ENCODE measurements around the gene LTBP4. TPM values are rescaled to one million over a fixed set of nuclear protein-coding genes. Genes with fewer than 3 reads are reported as not detected.
"Not testable (repeated sequence)": the region's sequence is repeated elsewhere in the genome, so short reads cannot be mapped to it uniquely, and the experiment has no call there.

The LTBP4 gene
- total and polyA plus RNA-seq, 4 donors, result 140 to 768 (median 506) TPM

- ATAC-seq (ENCODE audit: low FRiP score); intact Hi-C loops (cut with DNase I); H3K9me3 ChIP-seq (ENCODE audit: control insufficient read depth, low read length); H3K27ac ChIP-seq (ENCODE audit: low read depth in 1 of 2, low read length in 2 of 2); DNase-seq; H3K4me3 ChIP-seq (ENCODE audit: low read length in 2 of 2); H3K27me3 ChIP-seq (ENCODE audit: control insufficient read depth in 1 of 2, insufficient read depth in 2 of 2, low read length in 1 of 2); H3K4me1 ChIP-seq (ENCODE audit: control insufficient read depth in 1 of 2, insufficient read depth in 2 of 2, low read length in 2 of 2): not testable (repeated sequence)
- H3K36me3 ChIP-seq (ENCODE audit: control insufficient read depth in 1 of 2, insufficient read depth in 2 of 2, low read length in 1 of 2), result peaks cover 0 to 11% of the 10 kb centered on the region in 2 donors
- WGBS, 2 donors, result 90 to 92% methylated on average over 14 of the region's 14 CpGs
Observed at GRCh38 chr19:40624369-40625153, 23.4 kb downstream of the LTBP4 start.

GRCh38 chr19:40625406-40626120, 24.4 kb downstream of the LTBP4 start:
- Histone ChIP-seq H3K4me3 (ENCODE audit: low read length in 2 of 2) (no peak overlapping the region), H3K9me3 (ENCODE audit: control insufficient read depth, low read length) (no peaks in the 10 kb centered on the region), H3K36me3 (ENCODE audit: control insufficient read depth in 1 of 2, insufficient read depth in 2 of 2, low read length in 1 of 2) (peaks cover 0 to 11% of the 10 kb centered on the region in 2 donors), H3K4me1 (ENCODE audit: control insufficient read depth in 1 of 2, insufficient read depth in 2 of 2, low read length in 2 of 2) (no peaks in the 10 kb centered on the region), H3K27ac (ENCODE audit: low read depth in 1 of 2, low read length in 2 of 2) (no peak overlapping the region), H3K27me3 (ENCODE audit: control insufficient read depth in 1 of 2, insufficient read depth in 2 of 2, low read length in 1 of 2) (no peaks in the 10 kb centered on the region)
- no peak for ATAC-seq (ENCODE audit: low FRiP score)
- intact Hi-C loops (cut with DNase I), result no loop called here
- WGBS, 2 donors, result 72 to 83% methylated on average over 7 of the region's 7 CpGs
- no peak for DNase-seq

GRCh38 chr19:40626918-40627317, 25.7 kb downstream of the LTBP4 start:
- no peak overlapping the region for H3K27ac ChIP-seq (ENCODE audit: low read depth in 1 of 2, low read length in 2 of 2)
- H3K9me3 ChIP-seq (ENCODE audit: control insufficient read depth, low read length), result no peaks in the 10 kb centered on the region
- WGBS, 2 donors, result 90% methylated on average over 24 of the region's 24 CpGs
- H3K36me3 ChIP-seq (ENCODE audit: control insufficient read depth in 1 of 2, insufficient read depth in 2 of 2, low read length in 1 of 2), result peaks cover 0 to 11% of the 10 kb centered on the region in 2 donors
- no peak for DNase-seq
- no peak for ATAC-seq (ENCODE audit: low FRiP score)
- H3K4me3 ChIP-seq (ENCODE audit: low read length in 2 of 2), result no peak overlapping the region
- intact Hi-C loops (cut with DNase I), result no loop called here
- no peaks in the 10 kb centered on the region for H3K27me3 ChIP-seq (ENCODE audit: control insufficient read depth in 1 of 2, insufficient read depth in 2 of 2, low read length in 1 of 2)
- no peaks in the 10 kb centered on the region for H3K4me1 ChIP-seq (ENCODE audit: control insufficient read depth in 1 of 2, insufficient read depth in 2 of 2, low read length in 2 of 2)

- intact Hi-C loops (cut with DNase I), result no loop called here
- Histone ChIP-seq H3K4me3 (ENCODE audit: low read length in 2 of 2) (no peak overlapping the region), H3K36me3 (ENCODE audit: control insufficient read depth in 1 of 2, insufficient read depth in 2 of 2, low read length in 1 of 2) (peaks cover 0 to 5% of the 10 kb centered on the region in 2 donors), H3K4me1 (ENCODE audit: control insufficient read depth in 1 of 2, insufficient read depth in 2 of 2, low read length in 2 of 2) (no peaks in the 10 kb centered on the region), H3K27ac (ENCODE audit: low read depth in 1 of 2, low read length in 2 of 2) (no peak overlapping the region), H3K27me3 (ENCODE audit: control insufficient read depth in 1 of 2, insufficient read depth in 2 of 2, low read length in 1 of 2) (no peaks in the 10 kb centered on the region), H3K9me3 (ENCODE audit: control insufficient read depth, low read length) (no peaks in the 10 kb centered on the region)
- 91 to 93% methylated on average over 39 of the region's 39 CpGs for WGBS, 2 donors
- no peak for ATAC-seq (ENCODE audit: low FRiP score)
- no peak for DNase-seq
Observed at GRCh38 chr19:40627486-40628279, 26.5 kb downstream of the LTBP4 start.

- Histone ChIP-seq H3K36me3 (ENCODE audit: control insufficient read depth in 1 of 2, insufficient read depth in 2 of 2, low read length in 1 of 2) (peaks cover 0 to 3% of the 10 kb centered on the region in 2 donors), H3K27me3 (ENCODE audit: control insufficient read depth in 1 of 2, insufficient read depth in 2 of 2, low read length in 1 of 2) (no peaks in the 10 kb centered on the region), H3K4me1 (ENCODE audit: control insufficient read depth in 1 of 2, insufficient read depth in 2 of 2, low read length in 2 of 2) (no peaks in the 10 kb centered on the region), H3K4me3 (ENCODE audit: low read length in 2 of 2) (no peak overlapping the region), H3K27ac (ENCODE audit: low read depth in 1 of 2, low read length in 2 of 2) (no peak overlapping the region), H3K9me3 (ENCODE audit: control insufficient read depth, low read length) (no peaks in the 10 kb centered on the region)
- intact Hi-C loops (cut with DNase I), result no loop called here
- no peak for ATAC-seq (ENCODE audit: low FRiP score)
- WGBS, 2 donors, result 95 to 96% methylated on average over 41 to 42 of the region's 42 CpGs
- no peak for DNase-seq
Observed at GRCh38 chr19:40629346-40629745, 28.2 kb downstream of the LTBP4 start.

- Histone ChIP-seq H3K36me3 (ENCODE audit: control insufficient read depth in 1 of 2, insufficient read depth in 2 of 2, low read length in 1 of 2) (peaks cover 0 to 3% of the 10 kb centered on the region in 2 donors), H3K9me3 (ENCODE audit: control insufficient read depth, low read length) (no peaks in the 10 kb centered on the region), H3K4me1 (ENCODE audit: control insufficient read depth in 1 of 2, insufficient read depth in 2 of 2, low read length in 2 of 2) (no peaks in the 10 kb centered on the region), H3K27ac (ENCODE audit: low read depth in 1 of 2, low read length in 2 of 2) (no peak overlapping the region), H3K27me3 (ENCODE audit: control insufficient read depth in 1 of 2, insufficient read depth in 2 of 2, low read length in 1 of 2) (no peaks in the 10 kb centered on the region), H3K4me3 (ENCODE audit: low read length in 2 of 2) (no peak overlapping the region)
- ATAC-seq (ENCODE audit: low FRiP score) (no peak), DNase-seq (no peak)
- 49% methylated on average over 16 of the region's 16 CpGs for WGBS, 2 donors
- intact Hi-C loops (cut with DNase I), result loop anchor here (10.0 kb wide), 3 partner anchors 106 to 326 kb away; partner anchors contain the start of genes BLVRB (in 1 of the 2) and SPTBN4 (in 1 of the 2)
Observed at GRCh38 chr19:40630571-40631160, 29.5 kb downstream of the LTBP4 start.

GRCh38 chr19:40632311-40633036, 31.3 kb downstream of the LTBP4 start:
- no peak overlapping the region for H3K27ac ChIP-seq (ENCODE audit: low read depth in 1 of 2, low read length in 2 of 2)
- ATAC-seq (ENCODE audit: low FRiP score), result no peak
- no peaks in the 10 kb centered on the region for H3K4me1 ChIP-seq (ENCODE audit: control insufficient read depth in 1 of 2, insufficient read depth in 2 of 2, low read length in 2 of 2)
- no peaks in the 10 kb centered on the region for H3K27me3 ChIP-seq (ENCODE audit: control insufficient read depth in 1 of 2, insufficient read depth in 2 of 2, low read length in 1 of 2)
- peaks cover 0 to 3% of the 10 kb centered on the region in 2 donors for H3K36me3 ChIP-seq (ENCODE audit: control insufficient read depth in 1 of 2, insufficient read depth in 2 of 2, low read length in 1 of 2)
- intact Hi-C loops (cut with DNase I), result loop anchor here (10.0 kb wide), 3 partner anchors 108 to 328 kb away; partner anchors contain the start of genes BLVRB (in 1 of the 2) and SPTBN4 (in 1 of the 2)
- DNase-seq, result no peak
- H3K9me3 ChIP-seq (ENCODE audit: control insufficient read depth, low read length), result no peaks in the 10 kb centered on the region
- WGBS, 2 donors, result 89 to 93% methylated on average over 3 of the region's 3 CpGs
- no peak overlapping the region for H3K4me3 ChIP-seq (ENCODE audit: low read length in 2 of 2)
